Raji (cell line): ENCODE data around the gene R3HDML.

Experiments used
- POLR2A ChIP-seq: IDR thresholded peaks from 2 replicates; pipeline ENCODE4 v1.6.1; 2011; ENCODE audit warnings: low read depth, low read length, control low read depth; ENCODE audit not compliant: insufficient read depth

Gene R3HDML

GRCh38 chr20:44354979-44355497, 18.2 kb downstream of the R3HDML start:
- TF ChIP-seq POLR2A, result no peak

GRCh38 chr20:44355498-44356352, 18.9 kb downstream of the R3HDML start, which contains the start of gene HNF4A:
HNF4A (plus strand) TSS chr20:44355699; CDS start chr20:44355805, 106 bp downstream.
- TF ChIP-seq POLR2A, result no peak

- no peak for TF ChIP-seq POLR2A
Measured at GRCh38 chr20:44356353-44356723, 19.5 kb downstream of the R3HDML start.

- TF ChIP-seq POLR2A, result no peak
Measured at GRCh38 chr20:44357020-44357419, 20.2 kb downstream of the R3HDML start.

GRCh38 chr20:44357555-44358125, 20.8 kb downstream of the R3HDML start:
- TF ChIP-seq POLR2A, result no peak

- TF ChIP-seq POLR2A, result no peak
Measured at GRCh38 chr20:44358776-44359175, 21.9 kb downstream of the R3HDML start.

GRCh38 chr20:44360221-44360620, 23.4 kb downstream of the R3HDML start:
- TF ChIP-seq POLR2A, result no peak

GRCh38 chr20:44361021-44361420, 24.2 kb downstream of the R3HDML start:
- no peak for TF ChIP-seq POLR2A

GRCh38 chr20:44362466-44362940, 25.7 kb downstream of the R3HDML start:
- TF ChIP-seq POLR2A, result no peak

- no peak for TF ChIP-seq POLR2A
Measured at GRCh38 chr20:44364068-44364467, 27.2 kb downstream of the R3HDML start.

GRCh38 chr20:44364780-44365179, 27.9 kb downstream of the R3HDML start:
- no peak for TF ChIP-seq POLR2A

GRCh38 chr20:44367746-44368145, 30.9 kb downstream of the R3HDML start:
- TF ChIP-seq POLR2A, result no peak

GRCh38 chr20:44370639-44371218, 33.9 kb downstream of the R3HDML start:
- TF ChIP-seq POLR2A, result no peak

GRCh38 chr20:44382641-44383040, 45.8 kb downstream of the R3HDML start:
- TF ChIP-seq POLR2A, result no peak

- TF ChIP-seq POLR2A, result no peak
Measured at GRCh38 chr20:44384423-44385027, 47.7 kb downstream of the R3HDML start.

GRCh38 chr20:44388466-44389023, 51.7 kb downstream of the R3HDML start:
- no peak for TF ChIP-seq POLR2A

- no peak for TF ChIP-seq POLR2A
Measured at GRCh38 chr20:44389871-44390270, 53.0 kb downstream of the R3HDML start.
